GM18873 (cell line): ENCODE data around the gene EPHA2.

Experiments
- ATAC-seq: cut with Tn5 transposase; IDR thresholded peaks from one replicate; pipeline ENCODE4 v1.9.1; 2021; ENCODE audit warnings: mild to moderate bottlenecking, moderate library complexity, moderate number of reproducible peaks; ENCODE audit not compliant: unreplicated experiment, low FRiP score

The EPHA2 gene

DNA sequence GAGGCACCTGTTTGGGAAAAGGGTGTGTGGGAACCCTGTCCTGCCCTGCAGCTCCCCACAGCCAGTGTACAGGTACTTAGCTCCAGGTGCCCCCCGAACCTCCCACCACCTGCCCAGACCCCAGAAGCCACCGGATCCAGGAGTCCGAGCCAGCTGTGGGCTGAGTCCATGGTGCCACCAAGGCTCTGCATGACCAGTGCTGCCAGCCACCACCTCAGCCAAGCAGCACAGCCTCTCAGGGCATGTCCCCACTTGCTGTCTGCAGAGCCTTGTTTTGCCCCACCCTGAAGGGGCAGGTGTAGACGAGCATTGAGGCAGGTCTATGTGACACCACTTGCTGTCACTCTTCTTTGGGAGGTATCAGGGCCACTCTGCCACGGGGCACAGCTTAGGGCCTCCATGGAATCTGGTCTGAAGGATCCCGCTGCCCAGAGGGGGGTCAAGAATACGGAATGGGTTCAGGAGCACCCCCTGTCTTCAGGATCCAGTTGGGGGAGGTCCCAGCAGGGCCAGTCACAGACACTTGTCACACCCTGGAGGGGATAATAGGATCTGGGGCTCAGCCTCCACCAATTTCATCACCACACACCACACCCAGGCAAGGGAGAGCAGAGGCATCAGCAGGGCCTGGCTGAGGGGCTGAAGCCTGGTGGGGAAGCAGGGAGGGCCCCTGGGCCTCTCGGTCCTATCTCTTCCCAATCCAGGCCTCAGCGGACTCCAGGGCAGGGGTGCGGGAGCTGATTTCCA, 28.9 kb upstream of the EPHA2 start:
- ATAC-seq, result no peak

DNA sequence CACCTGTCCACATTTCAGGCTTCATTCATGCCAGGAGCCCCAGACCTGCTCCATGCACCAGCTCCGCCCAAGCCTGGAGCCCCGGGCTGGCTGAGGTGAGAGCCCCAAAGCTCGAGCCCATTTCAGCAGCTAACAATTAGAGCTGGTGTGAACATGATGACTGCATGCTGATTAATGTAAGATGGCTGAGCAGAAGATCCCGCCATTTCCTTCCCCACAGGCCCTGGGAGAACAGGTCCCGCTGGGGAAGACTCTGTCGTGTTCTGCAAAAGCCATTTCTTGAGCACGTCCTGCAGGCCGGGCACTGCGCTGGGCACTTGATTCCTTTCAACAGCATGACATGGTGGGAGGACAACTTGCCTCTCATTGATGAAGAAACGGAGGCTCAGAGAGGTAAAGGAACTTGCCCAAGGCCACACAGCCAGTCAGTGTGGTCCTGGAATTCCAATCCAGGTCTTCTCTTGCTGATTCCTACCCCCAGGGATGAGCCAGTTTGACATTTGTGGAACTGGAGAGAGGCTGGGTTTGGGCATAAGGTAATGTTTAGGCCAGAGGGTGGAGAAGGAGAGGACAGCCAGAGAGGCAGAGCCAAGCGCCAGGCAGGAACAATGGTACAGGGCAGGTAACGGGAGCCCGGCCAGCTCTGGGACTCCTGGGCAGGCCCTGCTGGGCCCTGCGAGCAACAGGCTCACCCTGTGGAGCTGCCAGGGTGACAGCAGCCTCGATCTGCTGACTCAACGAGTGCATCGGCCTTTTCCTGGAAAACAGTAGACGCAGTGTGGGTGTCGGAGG, 28.1 kb upstream of the EPHA2 start:
- ATAC-seq, result no peak

DNA sequence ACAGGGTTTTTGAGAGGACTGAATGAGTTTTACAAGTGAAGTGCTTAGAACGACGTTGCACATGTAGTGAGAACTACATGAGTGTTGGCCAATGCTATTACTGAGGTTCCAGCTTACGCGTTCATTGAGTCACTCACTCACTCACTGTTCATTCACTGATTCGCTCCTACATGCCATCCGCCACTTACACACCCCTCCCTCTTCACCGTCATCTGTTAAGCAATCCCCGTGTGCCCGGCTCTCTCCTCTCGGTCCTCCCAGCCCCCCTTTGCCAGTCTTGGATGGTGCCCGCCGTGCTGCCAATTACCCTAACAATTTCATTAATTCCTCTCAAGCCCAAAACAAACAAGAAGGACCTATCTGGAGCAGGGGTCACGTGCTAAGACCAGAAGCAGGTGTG, 27.3 kb upstream of the EPHA2 start:
- ATAC-seq, result no peak

DNA sequence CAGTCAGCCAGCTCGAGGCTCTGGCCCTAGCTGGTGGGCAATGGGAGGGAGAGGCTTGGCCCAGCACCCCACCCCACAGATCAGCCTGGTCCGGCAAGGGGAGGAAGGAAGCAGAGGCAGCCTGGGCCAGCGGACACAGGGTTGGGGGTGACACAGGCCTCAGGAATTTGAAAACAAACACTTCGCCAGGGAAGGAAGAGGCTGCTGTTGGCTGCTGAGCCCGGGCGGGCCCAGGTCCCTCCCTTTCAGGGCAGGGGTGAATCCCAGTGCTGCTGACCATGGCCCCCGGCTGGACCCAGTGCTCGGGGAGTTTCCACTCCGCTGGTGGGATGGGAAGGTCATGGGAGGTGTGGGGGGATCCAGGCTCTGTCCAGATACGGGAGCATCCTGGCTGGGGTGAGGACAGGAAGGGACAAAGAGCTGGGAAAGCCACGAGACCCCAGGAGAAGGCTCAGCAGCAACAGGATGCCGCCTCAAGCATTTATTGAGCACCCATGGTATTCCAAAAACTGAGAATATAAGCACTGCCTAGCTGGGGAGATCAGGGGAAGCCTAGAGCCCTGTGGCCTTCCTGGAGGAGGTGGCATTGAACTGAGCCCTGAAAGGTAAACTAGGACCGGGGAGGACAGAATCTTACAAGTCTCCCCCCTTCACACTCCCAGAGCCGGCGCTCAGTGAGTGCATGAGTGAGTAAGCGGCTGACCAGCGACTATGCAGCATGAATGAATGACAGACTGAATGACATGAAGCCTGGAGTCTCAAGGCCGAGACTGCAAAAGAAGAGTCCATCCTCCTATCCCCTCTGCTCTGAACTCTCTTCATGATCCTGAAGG, 26.2 kb upstream of the EPHA2 start:
- ATAC-seq, result no peak

DNA sequence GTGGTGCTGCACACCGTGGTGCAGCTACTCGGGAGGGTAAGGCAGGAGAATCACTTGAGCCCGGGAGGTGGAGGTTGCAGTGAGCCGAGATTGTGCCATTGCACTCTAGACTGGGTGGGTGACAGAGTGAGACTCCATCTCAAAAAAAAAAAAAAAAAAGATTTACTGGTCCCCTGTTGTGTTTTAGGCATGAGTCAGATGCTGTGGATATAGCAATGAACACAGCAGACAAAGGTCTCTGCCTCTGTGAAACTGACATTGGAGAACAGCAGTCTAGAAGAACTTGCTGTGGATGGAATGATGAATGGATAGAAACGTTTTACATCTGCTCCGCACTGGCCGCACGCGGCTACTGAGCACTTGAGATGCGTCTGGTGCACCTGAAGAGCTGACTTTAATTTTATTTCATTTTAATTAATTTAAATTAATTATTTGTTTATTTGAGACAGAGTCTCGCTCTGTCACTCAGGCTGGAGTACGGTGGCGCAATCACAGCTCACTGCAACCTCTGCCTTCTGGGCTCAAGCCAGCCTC, 24.5 kb upstream of the EPHA2 start:
- ATAC-seq, result no peak

DNA sequence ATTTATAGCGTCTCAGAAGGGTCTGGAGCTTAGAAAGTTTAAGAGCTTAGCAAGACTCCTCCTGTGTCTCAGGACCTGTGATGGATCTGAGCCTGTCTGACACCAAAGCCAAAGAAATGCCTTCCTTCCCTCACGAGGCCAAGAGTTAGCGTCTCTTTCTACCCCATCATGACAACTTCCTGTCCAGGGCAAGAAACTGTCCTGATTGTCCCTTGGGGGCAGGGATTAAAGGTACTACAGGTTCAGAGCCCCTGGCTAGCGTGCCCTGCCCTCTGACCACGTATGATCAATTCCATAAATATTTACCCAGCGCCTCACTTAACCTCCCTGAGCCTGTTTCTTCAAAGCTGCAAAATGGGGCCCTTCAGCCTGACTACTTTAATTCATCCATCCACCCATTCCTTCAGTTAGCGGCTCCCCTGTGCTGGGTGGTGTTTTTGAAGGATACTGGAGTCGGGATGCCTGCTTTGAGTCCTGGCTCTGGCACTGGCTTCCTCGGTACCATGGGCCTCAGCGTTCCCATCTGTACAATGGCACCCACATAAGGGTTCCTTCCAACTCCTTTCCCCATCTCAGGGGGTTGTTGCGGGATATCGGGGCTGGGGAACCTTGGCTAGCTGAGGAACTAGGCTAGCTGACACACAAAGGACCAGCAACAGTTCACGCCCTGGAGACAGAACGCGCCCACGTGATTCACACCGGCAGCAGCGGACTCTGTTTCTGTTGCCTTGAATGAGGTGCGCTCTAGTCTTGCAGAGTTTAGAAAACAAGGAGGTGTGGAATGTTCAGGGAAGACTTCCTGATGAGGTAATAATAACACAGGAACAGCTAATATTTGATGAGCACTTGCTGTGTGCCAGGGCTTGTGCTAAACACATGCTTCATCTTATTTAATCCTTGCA, 23.0 kb upstream of the EPHA2 start:
- no peak for ATAC-seq

DNA sequence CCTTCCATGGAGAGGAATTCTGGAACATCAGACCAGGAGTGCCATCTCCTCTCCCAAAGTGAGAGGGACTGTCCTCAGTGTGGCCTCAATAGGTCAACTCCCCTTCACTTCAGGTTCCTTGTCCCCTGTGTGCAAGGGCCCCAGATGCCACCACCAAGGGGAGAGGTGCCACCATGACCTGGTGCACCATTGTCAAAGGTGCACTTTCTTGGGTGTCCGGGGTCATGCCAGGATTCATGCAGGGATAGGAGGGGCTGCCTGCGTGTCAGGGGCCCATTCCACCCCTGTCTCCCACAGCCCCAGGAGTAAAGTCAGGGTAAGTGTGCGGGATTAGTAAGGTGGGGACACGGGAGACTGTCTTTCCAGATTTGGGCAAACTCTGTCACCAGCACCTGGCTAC, 21.4 kb upstream of the EPHA2 start:
- ATAC-seq, result no peak

DNA sequence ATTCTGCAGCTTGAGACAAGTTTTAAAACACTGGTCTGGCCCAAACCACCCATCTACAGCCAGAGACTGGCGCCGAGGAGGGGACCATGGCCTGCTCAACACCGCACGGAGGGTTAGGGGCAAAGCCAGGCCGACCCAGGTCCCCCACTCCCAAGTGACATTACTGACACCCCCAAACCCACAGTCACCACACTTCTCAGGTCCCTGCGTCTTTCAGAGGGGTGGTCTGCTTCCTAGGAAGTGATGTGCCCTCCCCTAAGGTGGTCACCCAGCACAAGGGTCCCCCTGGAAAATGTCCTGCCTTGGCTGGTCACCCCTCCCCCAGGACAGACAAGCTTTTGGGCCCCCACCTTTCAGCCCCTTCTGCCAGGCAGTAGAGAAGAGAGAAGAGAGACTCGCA, 20.8 kb upstream of the EPHA2 start:
- no peak for ATAC-seq

DNA sequence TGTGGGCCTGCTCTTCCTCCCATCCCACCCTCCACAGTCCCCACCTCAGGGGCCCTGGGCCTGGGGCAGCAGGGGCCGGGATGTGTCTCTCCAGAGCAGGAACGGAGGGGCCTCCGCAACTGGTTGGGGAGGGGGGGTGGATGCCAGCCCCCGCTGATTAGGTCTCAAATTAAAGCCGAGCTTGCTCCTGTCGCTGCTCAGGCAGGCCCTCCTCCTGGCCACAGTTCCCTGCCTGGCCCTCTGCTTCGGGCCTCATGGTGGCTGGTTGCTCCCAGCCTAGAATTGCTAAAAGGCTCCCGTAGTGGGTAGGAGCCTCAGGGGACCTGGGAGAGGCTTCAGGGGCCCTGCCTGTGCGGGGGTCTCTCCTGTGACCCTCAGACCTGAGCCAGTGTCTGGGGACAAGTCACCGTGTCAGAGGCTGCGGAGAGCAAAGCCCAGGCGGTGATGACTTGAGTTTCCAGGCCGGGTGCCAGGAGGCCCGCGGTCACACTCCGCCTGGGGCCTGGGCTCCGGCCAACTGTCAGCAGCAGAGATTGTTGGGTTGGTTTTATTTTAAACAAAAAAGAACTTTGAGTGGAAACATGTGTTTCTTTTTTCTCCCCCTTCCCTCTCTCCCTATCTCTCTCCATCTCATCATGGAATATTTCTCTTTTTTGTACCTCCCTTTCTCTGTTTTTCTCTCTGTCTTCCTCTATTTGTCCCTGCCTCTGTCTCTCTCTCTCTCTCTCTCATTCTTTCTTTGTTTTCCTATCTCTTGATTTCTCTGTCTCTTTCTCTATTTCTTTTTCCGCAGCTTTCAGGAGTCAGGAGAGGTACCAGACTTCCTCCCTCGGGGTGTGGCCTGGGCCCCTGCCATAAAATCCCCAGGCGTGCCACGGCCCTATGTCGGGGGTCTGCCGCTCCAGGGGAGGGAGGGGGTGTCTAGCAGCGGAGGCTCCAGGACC, 20.0 kb upstream of the EPHA2 start:
- no peak for ATAC-seq

DNA sequence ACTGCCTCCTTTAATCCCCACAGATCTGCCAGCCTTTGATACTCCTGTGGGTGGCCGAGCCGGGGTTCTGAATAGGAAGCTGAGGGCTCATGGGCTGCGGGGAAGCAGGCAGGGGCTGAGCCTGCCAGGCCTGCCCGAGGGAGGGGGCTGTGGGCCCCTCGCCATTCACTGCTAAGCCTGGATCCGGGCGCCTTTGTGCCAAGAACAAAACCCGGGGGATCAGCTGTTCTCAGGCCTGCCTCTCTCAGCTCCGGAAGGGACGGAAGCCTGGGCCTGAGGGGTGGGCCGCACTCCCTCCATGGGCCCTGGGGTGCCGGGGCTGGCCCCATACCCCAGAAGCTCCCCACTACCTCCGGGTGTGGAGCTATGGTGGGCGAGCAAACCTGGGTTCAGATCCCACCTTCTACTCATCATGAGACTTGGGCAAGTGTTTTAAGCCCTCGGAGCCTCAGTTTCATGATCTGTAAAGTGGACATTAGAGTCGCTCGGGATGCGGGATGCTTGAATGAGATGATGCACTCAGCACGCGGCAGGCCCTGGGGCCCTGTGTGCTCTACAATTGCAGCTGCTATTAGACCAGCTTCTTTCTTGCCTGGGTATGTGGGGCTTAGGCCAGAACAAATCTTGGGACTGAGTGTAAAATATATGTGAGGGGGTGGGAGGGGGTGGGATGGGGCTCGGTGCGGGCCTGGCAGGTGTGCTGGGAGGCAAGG, 19.2 kb upstream of the EPHA2 start:
- no peak for ATAC-seq

DNA sequence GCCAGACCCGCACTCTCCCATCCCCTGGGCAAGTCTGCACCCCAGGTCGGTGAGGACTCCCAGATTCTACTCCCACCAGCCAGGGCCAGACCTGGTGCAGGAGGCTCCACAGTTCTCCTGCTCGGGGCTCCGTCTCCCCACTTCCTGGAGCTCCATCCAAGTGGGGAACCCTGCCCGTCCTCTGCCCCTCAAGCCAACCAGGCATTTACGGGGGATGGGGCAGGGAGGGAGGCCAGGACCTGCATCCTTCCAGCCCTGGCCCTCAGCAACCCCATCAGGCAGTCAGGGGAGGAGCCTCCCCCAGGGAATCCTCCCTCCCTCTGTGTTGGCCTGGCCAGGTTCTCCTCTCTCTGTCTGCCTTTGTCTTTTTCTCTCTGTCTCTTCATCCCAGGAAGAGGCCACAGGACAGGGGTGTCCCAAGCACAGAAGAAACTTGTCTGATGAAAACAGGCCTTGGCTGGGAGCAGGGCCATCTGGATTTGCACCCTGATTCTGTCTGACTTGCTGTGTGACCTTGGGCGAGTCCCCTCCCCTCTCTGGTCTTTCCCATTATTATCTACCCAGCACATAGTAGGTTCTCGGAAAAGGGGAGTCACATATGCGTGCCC, 18.5 kb upstream of the EPHA2 start:
- ATAC-seq, result no peak

DNA sequence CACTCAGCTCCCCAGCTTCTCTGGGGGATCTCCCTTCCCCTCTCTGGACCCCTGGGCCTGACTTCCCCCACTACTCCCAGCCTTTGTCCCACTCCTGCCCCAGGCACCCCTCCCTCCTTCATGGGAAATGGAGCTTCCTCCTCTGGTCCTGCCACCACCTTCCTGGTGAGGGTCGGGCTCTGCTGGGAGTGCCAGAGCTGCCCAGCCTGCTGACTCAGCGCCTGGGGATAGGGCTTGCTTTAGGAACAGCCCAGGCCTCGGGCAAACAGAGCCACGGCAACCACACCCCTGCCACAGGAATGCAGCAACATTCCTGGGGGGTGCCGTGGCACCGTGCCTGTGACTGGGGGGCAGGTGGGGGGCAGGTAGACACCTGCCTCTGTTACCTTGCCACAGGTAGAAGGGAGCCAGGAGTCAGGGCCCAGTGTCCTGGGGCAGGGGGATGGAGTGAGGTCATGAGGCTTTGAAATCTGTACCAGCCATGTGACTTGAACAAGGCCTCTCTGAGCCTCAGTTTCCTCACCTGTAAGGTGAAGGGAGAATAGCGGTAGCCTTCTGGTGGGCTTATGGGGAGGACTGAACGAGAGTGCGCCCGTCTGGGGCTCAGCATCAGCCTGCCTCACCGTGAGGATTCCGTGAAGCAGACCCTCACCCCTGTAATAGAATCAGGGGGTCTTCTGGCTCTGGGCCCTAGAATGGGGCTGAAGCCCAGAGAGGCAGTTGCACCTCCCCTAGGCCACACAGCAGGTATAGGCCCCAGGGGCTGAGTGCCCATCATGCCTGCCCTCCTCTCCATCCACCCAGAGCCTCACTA, 17.8 kb upstream of the EPHA2 start:
- ATAC-seq, result no peak

DNA sequence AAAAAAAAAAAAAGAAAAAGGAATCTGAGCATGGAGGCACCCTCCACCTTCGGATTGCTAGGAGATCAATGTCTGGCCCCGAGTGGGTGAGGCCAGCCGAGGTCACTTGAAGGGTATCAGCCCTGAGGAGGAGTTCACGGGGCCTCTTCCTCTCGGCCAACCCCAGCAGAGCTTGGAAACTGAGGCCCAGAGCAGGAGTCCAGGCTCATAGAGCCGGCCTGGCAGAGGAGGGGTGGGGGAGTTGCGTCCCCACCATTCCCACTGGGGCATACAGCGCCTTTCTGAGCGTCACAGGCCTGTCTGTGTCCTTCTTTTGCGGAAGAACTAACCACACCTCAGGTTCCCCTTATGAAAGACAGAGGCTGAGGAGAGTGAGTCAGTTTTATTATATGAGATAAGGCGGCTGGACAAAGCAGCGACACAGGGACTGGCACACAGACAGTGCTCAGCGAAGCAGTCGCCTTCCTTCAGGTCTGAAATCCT, 17.1 kb upstream of the EPHA2 start:
- no peak for ATAC-seq

DNA sequence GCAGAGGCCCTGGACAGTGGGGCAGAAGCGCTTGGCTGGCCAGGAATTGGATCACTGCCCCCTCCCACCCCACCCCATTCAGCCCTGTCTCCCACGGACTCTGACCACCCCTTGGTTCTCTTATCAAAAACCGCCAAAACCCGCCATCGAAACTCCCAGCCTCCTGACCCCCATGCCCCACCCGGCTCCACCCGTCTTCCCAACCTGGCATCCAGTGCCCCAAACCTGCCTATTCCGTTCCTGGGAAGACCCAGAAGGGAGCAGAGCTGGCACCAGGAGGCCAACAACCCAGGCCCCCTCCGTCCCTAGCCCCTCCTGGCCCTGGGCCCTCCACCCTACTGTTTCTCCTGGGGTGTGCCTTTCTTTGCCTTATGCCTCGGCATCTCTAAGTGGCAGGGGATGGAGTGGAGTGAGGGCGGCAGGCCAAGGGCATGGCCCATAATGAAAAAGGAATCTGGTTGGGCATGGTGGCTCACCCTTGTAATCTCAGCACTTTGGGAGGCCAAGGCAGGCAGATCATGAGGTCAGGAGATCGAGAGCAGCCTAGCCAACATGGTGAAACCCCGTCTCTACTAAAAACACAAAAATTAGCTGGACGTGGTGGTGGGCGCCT, 16.5 kb upstream of the EPHA2 start:
- no peak for ATAC-seq

DNA sequence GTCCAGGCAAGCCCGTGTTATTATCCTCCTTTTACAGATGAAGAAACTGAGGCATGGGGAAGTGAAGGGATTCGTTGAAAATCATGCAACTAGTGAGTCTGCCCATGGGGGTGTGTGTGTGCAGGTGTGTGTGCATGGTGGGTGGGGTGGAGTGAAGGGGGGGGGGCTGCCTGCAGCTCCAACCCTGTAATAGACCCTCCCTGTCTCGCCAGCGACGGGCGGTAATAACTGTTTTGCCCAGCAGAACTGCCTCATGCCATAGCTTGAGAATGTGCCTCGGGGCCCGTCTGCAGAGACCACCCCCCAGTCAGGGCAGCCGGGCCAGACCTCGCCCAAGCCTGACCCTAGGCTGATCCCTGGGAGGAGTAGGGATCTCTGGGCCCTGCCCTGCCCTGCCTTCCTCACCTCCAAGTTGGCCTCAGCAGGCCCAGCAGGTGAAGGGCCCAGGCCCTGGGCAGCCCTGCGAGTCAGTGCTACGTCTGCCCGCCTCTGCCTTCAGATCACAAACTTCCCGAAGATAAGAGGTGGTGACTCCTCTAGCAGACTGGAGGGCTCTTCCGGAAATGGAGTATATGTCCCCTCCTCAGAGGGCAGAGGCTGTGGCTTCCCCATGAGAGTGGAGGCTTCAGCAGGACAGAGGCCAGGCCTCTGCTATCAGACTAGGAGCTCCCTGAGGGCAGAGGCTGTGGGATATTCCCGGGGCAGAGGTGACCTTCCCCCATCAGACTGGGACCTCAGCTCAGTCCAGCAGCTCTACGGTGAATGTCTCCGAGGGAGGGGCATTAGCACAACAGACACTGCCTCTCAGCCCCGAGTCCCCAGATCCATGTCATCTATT, 15.7 kb upstream of the EPHA2 start:
- ATAC-seq, result no peak

DNA sequence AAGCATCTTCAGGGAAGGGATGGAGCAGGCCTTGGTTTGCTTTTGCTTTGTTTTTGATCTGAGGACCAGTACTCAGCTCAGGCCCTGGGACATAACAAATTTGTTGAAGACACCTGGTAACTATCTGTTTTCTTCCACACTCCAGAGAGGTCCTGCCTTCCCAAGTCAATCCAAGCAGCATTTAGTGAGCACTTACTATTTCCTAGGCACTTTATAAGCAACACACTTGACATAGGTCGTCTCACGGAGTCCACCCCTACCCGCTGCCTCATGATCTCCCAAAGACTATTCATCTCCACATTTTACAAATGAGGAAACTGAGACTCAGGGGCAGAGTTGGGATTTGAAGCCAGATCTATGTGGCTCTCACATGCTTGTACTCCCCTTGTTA, 14.4 kb upstream of the EPHA2 start:
- ATAC-seq, result no peak
